Mammary epithelial cell (primary cell): ENCODE measurements around the gene MUC12.

Source experiments
- EZH2 ChIP-seq: IDR thresholded peaks from 2 replicates; pipeline ENCODE4 v1.6.1; 2012; ENCODE audit warnings: low read length, inconsistent platforms, borderline replicate concordance
- TF ChIP-seq, protein P1 (sequence below), 2 donors: IDR thresholded peaks in 1 of 2; conservative IDR thresholded peaks in 1 of 2; 2 replicates each; pipeline ENCODE4 v1.5.1; 2011 to 2012; ENCODE audit warnings: inconsistent platforms in 2 of 2, low read length in 2 of 2, mild to moderate bottlenecking in 2 of 2, control low read depth in 1 of 2, low read depth in 1 of 2; ENCODE audit not compliant: insufficient read depth in 1 of 2; ENCODE audit errors: extremely low read depth in 1 of 2

GRCh38 chr7:101009629-101010028 is 40.3 kb downstream of the MUC12 start:
- TF ChIP-seq, protein P1, sequence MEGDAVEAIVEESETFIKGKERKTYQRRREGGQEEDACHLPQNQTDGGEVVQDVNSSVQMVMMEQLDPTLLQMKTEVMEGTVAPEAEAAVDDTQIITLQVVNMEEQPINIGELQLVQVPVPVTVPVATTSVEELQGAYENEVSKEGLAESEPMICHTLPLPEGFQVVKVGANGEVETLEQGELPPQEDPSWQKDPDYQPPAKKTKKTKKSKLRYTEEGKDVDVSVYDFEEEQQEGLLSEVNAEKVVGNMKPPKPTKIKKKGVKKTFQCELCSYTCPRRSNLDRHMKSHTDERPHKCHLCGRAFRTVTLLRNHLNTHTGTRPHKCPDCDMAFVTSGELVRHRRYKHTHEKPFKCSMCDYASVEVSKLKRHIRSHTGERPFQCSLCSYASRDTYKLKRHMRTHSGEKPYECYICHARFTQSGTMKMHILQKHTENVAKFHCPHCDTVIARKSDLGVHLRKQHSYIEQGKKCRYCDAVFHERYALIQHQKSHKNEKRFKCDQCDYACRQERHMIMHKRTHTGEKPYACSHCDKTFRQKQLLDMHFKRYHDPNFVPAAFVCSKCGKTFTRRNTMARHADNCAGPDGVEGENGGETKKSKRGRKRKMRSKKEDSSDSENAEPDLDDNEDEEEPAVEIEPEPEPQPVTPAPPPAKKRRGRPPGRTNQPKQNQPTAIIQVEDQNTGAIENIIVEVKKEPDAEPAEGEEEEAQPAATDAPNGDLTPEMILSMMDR (conservative IDR thresholded peaks at IDR 0.05 in 1 of 2, IDR thresholded peaks at IDR 0.05 in 1 of 2; ENCODE audit: extremely low read depth in 1 of 2, insufficient read depth in 1 of 2, low read depth in 1 of 2, low read length in 2 of 2), result no peak
- no peak for TF ChIP-seq EZH2
